Measurements from ENCODE around the gene SHROOM2.

- TF ChIP-seq ELF4 (IDR thresholded peaks at IDR 0.05) (no peak), HDGF (IDR thresholded peaks at IDR 0.05; ENCODE audit: borderline replicate concordance) (no peak), FOXM1 (IDR thresholded peaks at IDR 0.05; ENCODE audit: borderline replicate concordance) (no peak), FOXA1 (IDR thresholded peaks at IDR 0.05) (no peak), ARNT (IDR thresholded peaks at IDR 0.05) (no peak), BHLHE40 (IDR thresholded peaks at IDR 0.05; ENCODE audit: borderline replicate concordance) (no peak), LEF1 (IDR thresholded peaks at IDR 0.05; ENCODE audit: borderline replicate concordance) (no peak), NFRKB (IDR thresholded peaks at IDR 0.05) (no peak), FOXK2 (IDR thresholded peaks at IDR 0.05) (no peak)
These were observed 38.3 kb downstream of the SHROOM2 start for GRCh38 chrX:9824554-9824953.
